CD4-positive, alpha-beta T cell treated with Interferon gamma for 1 hour (primary cell): ENCODE measurements around the gene KLK10.
"Not testable (repeated sequence)": the region's sequence is repeated elsewhere in the genome, so short reads cannot be mapped to it uniquely, and the experiment has no call there.

Experiments
- DNase-seq: peaks from one replicate; pipeline ENCODE4 v3.0.0-alpha.2; 2020

The KLK10 gene

GRCh38 chr19:51000981-51001380 lies 18.5 kb downstream of the KLK10 start:
- no peak for DNase-seq

GRCh38 chr19:51000426-51000825 lies 19.1 kb downstream of the KLK10 start:
- DNase-seq, result no peak

DNA sequence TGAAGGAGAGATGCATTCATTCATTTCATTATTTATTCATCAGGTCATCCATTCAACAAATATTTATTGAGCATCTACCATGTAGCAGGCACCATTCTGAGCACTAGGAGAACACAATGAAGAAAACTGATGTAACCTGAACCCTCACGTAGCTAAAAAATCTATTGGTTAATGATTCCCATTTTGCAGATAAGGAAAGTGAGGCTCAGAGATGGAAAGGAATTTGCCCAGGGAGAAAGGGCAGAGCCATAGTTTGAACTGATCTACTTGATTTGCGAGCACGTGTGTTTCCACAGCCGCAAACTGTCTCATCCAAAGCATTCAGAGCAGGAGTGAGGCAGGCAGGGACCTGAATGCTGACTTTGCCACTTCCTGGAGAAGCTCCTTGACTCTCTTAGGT lies 20.8 kb downstream of the KLK10 start:
- DNase-seq, result no peak

DNA sequence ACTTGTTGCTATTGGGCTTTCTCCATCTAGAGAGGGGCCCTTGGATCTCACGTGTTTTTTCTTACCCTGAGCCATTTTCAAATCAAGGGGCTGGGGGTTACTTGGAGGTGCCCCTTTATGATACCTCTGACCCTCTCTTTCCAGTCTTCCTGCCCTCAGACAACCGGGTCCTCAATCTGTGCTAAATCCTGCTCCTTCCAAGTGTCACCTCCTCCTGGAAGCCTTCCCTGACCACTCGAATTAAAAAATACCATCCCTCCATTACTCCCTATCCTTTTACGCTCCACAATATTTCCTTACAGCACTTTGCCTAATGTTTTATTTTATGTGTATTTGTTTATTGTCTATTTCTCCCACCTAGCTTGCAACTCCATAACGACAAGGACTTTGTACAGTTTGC lies 21.4 kb downstream of the KLK10 start:
- DNase-seq, result no peak

- no peak for DNase-seq
Observed at GRCh38 chr19:50994129-50994528, 25.4 kb downstream of the KLK10 start.

DNA sequence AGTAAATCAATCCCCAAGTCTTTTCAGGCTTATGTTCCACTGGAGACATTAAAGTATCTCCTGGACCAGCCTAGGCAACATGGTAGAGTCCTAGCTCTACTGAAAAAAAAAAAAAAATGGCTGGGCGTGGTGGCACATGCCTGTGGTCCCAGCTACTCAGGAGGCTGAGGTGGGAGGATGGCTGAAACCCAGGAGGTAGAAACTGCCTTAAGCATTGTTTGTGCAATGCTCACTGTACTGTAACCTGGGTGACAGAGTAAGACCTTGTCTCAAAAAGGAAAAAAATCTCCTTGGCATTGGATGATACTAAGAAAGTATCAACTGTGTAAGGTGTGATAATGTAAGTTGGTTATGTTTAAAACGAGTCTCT lies 26.9 kb downstream of the KLK10 start:
- DNase-seq, result no peak

DNA sequence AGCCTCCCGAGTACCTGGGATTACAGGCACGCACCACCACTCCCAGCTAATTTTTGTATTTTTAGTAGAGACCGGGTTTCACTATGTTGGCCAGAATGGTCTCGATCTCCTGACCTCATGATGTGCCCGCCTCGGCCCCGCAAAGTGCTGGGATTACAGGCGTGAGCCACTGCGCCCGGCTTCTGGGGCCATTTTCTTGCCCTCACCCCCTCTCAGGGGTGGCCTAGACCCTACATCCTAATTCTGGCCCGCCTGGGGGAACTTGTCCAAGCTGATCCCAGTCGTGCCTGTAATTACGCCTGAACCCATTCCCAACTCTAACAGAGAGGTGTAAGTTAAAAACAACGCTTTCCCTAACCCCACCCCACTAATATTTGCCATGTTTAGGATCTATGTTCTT lies 35.1 kb downstream of the KLK10 start:
- DNase-seq, result not testable (repeated sequence)

DNA sequence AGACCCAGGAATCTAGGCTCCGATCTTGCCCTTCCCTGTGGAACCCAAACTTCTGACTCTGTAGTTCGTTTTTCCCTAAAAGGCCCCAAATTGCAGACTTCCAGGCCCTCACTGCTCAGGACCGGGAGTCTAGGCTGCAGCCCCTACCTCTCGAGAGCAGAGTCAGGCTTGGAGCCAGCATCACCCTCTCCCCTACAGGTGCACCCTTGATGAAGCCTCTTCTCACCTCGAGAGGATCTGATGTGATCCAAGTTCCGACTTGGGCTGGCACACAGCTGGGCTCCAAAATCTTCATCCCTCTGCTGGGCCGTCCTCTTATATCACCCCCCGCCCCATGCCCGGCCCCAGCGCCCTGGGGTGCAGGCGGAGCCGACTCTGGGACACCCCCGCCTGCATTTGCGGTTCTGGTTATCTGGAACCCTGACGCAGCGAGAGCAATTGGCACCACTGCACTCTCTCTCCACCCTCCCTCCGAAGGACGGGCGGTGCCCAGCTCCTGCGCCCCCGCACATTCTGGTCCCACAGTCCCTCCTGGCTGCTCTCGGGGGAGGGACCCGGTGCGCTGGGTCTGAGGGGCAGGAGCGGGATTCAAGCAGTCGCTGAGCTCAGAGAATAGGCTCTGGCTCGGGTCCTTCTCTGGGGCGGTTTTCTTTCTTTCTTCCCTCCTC lies 35.8 kb downstream of the KLK10 start, which contains the start of gene KLK7:
Gene KLK7, minus strand, starts transcription at position 293 of the 668 bp plus-strand sequence. CDS start 1,518 bp downstream, outside the sequence.
- DNase-seq, result no peak

- DNase-seq, result no peak
Observed at GRCh38 chr19:50982186-50982585, 37.3 kb downstream of the KLK10 start.

DNA sequence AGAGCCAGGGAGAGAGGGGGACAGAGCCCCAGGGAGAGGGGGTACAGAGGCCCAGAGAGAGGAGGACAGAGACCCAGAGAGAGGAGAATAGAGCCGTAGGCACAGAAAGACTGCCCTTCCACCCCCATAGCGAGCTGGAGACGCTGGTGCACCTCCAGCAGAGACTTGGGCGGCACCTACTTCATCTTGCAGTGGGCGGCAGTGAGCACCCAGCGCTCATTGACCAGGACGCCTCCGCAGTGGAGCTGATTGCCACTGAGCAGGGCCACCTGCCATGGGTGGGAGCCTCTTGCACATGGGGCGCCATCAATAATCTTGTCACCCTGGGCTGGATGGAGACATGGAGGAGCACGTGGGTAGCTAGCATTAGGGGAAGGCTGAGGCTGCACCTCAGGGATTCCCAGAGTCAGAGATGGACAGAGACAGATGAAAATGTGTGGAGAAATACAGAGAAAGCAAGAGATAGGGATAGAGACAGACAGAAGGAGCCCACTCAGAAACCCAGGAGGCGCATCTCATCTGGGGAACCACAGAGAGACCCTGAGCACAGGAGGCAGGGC lies 37.8 kb downstream of the KLK10 start:
- no peak for DNase-seq

- DNase-seq, result no peak
Observed at GRCh38 chr19:50980208-50980607, 39.3 kb downstream of the KLK10 start.

GRCh38 chr19:50979758-50980157 lies 39.8 kb downstream of the KLK10 start:
- DNase-seq, result no peak

DNA sequence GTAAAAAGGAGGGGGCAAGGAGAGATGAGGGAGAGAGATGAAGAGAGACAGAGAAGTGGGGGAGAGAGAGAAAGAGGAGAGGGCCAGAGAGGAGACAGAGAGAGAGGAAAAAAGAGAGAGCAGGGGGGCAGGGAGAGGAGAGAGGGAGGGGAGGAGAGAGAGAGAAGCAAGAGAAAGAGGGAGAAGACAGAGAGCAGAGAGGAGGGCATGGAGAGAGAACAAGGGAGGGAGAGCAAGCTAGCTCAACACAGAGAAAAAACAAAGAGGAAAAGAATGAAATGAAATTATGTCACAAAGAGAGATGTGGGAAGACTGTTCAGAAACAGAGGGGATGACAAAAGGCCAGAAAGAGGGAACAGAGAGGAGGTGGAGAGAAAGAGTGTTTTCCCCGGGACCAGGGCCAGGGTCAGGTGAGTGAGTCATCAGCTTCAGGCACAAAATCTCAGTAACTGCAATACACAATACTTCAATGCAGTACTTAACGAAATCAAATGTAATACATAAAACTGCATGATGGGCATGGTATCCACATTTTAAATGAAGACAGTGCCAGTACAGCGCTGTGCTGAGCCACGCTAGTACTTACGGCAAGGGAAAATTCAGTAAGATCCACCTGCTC lies 40.6 kb downstream of the KLK10 start:
- DNase-seq, result no peak

DNA sequence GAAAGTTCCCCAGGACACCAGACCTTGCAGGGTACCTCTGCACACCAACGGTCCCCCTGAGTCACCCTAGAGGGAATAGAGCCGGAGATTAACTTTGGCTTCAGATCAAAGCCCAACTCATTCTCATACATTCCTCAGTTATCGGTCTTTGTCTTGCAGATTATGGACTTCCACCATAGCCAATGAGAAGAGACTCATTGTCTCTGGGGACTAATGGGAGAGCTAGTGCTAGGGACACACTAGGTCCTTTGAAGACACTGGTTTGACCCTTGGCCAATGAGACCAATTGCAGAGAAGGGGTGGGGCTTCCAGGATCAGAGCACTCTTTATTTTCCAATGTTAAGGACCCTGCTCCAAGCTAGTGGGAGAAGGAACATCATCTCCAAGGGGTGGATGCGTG lies 41.9 kb downstream of the KLK10 start:
- no peak for DNase-seq

DNA sequence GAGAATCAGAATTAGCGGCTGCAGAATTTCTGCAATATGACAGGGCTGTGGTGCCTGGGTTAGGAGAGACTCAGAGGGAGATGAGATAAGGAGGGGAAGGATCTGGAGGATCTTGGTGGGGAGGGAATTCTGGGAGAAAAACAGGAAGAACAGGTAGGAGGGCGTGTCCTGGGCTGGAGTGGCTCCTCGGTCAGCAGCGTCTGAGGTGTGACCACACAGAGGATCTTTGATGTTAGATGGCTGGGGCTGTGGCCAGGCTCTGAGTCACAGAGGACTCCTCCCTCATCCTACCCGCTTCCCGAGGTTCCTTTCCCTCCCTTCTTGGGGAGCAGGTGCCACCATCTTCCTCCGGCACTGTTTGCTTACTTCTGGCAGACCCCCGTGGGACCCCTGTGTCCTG lies 43.7 kb downstream of the KLK10 start:
- no peak for DNase-seq

GRCh38 chr19:50974702-50975556 lies 44.6 kb downstream of the KLK10 start:
- no peak for DNase-seq

GRCh38 chr19:50972795-50973376 lies 46.6 kb downstream of the KLK10 start:
- no peak for DNase-seq

GRCh38 chr19:50969810-50970209 lies 49.7 kb downstream of the KLK10 start:
- DNase-seq, result not testable (repeated sequence)

DNA sequence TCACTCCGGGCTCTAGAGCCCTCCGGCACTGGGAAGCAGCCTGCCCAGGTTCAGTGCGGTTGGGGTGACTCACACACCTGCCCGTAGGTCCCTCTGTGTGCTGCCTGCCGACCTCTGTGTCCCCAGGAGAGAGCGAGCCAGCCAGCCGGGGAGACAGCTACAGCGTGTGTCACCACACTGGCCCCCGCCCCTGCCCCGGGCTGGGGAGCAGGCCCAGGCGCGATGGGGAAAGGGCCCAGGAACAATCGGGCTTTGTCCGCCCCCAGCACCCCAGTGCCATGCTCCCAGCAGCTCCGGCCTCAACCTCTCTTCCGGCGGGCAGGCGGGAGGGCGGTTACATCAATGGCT lies 50.1 kb downstream of the KLK10 start, which contains the start of gene KLK6:
Gene KLK6, minus strand, starts transcription at position 179 of the 348 bp plus-strand sequence. CDS start 1,487 bp downstream, outside the sequence.
- DNase-seq, result no peak

DNA sequence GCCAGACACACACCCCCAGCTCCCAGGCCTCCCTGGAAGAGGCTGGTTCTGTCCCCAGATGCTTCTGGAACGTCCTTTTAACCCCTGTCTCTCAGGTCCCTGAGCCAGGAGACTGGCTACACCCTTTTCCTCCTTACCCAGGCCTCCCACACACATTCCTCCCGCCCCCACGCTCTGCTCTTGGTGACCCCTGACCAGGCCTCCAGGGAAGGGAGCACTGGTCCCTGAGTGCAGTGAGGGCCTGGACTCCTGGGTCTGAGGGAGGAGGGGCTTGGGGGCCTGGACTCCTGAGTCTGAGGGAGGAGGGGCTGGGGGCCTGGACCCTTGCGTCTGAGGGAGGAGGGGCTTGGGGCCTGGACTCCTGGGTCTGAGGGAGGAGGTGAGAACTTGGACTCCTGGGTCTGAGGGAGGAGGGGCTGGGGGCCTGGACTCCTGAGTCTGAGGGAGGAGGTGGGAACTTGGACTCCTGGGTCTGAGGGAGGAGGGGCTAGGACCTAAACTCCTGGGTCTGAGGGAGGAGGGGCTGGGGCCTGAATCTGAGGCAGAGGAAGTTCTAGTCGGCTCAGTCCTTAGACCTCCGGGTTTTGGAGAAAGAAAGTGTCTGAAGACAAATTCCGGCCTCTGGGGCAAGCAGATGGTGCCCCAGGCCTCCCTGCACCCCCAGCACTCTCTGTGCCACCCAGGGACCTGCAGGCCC lies 50.6 kb downstream of the KLK10 start:
- no peak for DNase-seq

DNA sequence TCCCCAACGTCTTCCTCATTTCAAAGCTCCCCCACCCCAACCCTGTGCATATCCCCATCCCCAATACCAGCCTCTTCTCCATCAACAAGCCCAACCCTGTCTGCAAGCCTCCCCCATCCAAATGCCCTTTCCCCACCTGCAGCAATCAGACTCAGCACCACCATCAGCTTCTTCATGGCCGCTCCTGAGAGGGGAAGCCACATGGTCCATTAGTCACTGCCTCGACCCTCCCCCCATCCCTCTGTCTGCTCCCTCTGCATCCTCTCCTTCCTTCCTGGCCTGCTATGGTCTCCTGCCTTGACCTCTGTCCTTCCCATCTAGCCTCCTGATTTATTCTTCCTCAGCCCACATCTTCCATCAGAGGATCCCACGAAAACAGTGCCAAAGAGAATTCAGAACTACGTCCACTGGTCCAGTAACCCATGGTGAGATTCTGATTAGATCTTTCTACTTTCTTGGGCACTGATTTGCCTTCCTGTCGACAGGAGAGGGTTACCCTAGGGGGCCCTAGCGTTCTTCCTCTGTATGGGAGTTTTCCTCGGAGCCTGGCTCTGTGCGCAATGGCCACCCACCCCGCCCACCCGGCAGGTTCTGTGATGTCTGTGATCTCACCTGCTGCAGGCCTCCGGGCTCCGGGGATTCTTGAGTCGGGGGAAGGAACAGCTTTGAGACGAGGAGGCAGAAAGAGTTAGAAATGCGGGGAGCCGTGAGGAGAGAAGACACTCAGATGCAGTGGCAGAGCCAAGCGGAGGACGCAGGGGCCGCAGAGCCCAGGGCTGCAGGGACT lies 51.4 kb downstream of the KLK10 start:
- no peak for DNase-seq

GRCh38 chr19:50964266-50964665 lies 55.2 kb downstream of the KLK10 start:
- no peak for DNase-seq
